Fibroblast of mammary gland (primary cell): ENCODE data around the gene PKMYT1.

Source experiments
- DNase-seq: peaks from one replicate; pipeline ENCODE4 v3.0.0-alpha.2; 2010; ENCODE audit warnings: low read depth
- H3K4me3 ChIP-seq: 2 replicates; pipeline ENCODE4 v1.5.1; 2011; ENCODE audit warnings: low read depth, mild to moderate bottlenecking, low read length, moderate library complexity; ENCODE audit not compliant: control insufficient read depth
- TF ChIP-seq, protein P1 (sequence below): conservative IDR thresholded peaks from 2 replicates; pipeline ENCODE4 v1.5.1; 2011; ENCODE audit warnings: low read depth, low read length, inconsistent platforms; ENCODE audit not compliant: control insufficient read depth, insufficient read depth

Gene PKMYT1

GRCh38 chr16:3012828-3013420, 32.7 kb upstream of the PKMYT1 start, which contains the start of gene CLDN9:
CLDN9 (plus strand) TSS chr16:3012923; CDS start chr16:3013363, 440 bp downstream.
- TF ChIP-seq, protein P1, sequence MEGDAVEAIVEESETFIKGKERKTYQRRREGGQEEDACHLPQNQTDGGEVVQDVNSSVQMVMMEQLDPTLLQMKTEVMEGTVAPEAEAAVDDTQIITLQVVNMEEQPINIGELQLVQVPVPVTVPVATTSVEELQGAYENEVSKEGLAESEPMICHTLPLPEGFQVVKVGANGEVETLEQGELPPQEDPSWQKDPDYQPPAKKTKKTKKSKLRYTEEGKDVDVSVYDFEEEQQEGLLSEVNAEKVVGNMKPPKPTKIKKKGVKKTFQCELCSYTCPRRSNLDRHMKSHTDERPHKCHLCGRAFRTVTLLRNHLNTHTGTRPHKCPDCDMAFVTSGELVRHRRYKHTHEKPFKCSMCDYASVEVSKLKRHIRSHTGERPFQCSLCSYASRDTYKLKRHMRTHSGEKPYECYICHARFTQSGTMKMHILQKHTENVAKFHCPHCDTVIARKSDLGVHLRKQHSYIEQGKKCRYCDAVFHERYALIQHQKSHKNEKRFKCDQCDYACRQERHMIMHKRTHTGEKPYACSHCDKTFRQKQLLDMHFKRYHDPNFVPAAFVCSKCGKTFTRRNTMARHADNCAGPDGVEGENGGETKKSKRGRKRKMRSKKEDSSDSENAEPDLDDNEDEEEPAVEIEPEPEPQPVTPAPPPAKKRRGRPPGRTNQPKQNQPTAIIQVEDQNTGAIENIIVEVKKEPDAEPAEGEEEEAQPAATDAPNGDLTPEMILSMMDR = no peak
- DNase-seq = no peak
- no peak within 1 kb of the TSS for H3K4me3 ChIP-seq

DNA sequence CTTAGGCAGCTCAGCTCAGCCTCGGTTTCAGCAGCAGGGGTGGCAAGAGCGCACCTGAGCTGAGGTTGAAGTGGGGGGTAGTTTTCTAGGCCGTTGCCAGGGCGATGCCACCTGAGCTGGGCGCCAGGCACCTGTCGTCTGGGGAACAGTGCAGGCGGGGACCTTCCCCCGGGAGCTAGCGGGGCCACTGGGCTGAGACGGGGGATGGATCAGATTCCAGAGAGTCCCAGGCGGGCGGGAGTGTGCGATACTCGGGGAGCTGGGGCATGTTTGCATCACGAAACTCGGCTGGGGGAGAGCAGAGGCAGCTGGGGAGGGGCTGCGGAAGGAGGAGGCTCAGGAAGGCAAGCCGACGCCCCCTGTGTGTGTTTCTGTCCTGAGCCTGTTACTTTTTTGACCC, 32.0 kb upstream of the PKMYT1 start:
- H3K4me3 ChIP-seq = no peak overlapping the region
- DNase-seq = no peak
- TF ChIP-seq, protein P1 = no peak

GRCh38 chr16:3010510-3010909, 30.3 kb upstream of the PKMYT1 start:
- TF ChIP-seq, protein P1 = no peak
- DNase-seq = no peak
- H3K4me3 ChIP-seq = no peak overlapping the region

DNA sequence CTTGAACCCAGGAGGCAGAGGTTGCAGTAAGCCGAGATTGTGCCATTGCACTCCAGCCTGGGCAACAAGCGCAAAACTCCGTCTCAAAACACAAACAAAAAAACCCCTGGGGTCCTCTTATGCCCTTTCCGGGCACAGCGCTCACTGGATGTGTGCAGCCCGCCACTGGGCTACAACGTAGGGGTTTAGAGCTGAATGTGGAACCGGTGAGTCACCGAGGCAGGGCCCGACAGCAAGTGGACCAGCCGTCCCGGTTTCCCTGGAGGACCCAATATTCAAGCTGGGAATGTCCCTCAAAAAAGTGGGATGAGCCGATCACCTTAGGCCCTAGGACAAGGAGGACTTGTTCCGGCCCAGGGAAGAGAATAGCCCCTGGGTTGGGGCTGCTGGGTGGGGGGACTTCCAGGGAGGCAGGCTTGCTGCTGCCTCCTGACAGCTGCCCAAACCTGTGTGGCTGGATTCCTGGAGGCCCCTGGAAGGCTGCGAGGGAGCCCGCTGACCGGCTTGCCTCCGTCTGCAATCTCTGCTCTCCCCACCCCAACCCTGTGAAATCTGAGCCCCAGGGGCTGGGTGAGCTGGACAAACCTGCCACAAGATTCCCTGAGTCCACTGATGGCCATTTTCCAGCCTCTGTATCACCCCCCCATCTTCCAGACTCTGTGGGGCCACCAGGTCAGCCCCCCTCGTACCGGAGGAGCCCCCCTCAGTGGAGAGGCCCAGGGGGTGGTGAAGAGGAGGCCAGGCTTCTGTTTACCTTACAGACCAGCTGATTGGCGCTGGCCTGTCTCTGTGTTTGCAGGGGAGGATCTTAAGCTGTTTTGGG, 29.5 kb upstream of the PKMYT1 start:
- TF ChIP-seq, protein P1 = no peak
- no peak overlapping the region for H3K4me3 ChIP-seq
- DNase-seq = no peak

- TF ChIP-seq, protein P1 = no peak
- DNase-seq = no peak
- no peak overlapping the region for H3K4me3 ChIP-seq
Measured at GRCh38 chr16:3008690-3009037, 28.4 kb upstream of the PKMYT1 start.

DNA sequence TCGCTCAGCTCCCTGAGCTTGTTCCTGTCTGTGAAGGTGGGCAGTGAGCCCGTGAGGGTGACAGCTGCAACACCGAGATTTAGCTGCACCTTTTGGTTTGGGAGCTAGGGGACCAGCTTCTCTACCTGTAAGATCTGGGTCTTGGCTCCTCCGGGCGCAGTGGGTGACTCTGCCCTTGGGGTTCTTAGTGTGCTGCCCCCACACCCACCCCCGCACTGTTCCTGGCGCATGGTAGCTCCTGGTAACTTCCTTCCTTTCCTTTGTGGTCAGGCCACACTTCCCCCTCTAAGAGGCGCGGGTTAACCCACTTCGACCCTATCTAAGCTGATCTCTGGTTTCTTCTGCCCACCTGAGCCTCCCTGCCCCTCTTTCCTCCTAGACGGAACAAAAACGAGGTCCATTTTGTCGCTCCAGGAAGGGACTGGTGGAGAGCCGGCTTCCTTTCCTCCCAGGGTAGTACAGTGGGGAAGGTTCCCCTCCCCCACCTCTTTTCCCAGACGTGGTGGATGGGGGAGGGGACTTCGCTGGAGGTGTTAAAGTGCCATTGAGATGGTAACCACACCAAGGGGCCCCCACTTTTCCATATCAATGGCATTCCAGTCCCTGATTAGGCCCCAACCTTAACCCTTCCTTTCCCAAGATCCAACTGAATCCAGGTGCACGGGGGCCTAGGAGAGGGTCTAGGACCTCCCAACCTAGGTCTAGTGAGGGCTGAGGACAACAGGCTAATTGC, 27.9 kb upstream of the PKMYT1 start:
- no peak for DNase-seq
- TF ChIP-seq, protein P1 = no peak
- H3K4me3 ChIP-seq = no peak overlapping the region
